ENCODE measurements around the gene RPS19BP1.
"Not testable (repeated sequence)": the region's sequence is repeated elsewhere in the genome, so short reads cannot be mapped to it uniquely, and the experiment has no call there.

The RPS19BP1 gene

DNA sequence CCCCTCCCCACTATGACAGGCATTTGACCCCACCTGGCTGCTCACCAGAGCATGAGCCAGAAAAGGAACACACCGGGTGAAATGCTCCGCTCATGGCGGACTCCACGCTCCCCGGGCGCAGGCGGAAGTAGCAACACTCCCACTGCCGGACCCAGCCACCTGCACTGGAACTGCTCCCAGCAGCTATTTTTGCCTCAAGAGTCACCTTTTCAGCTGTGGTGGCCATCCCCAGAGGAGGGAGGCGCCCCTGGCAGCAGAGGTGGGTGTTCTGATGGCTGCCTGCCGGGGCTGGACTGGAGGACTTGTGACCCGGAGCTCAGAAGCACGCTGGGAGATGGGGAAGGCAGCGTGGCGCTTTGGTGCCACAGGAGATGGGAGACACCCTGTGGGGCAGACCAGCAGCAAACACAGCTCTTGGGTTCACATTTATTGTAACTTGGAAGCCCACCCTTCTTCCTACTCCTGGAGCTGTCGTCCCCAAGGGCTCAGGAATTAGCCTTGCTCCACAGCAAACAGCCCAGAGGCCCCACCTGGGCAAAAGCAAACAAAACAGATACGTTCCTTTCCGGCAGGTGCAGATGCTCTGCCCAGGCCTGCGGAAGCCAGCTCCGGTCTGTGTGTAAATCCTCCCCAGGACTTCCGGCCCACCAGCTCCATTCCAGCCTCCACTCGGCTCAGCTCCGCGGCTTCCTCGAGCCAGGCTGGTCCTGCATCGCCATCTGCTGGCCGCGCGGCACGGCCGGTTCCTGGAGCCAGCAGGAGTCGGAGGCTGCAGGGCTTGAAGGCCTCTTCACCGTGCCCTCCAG, 3.7 kb downstream of the RPS19BP1 start:
- DNase-seq (ENCODE audit: low read depth): peak; percentile 84

DNA sequence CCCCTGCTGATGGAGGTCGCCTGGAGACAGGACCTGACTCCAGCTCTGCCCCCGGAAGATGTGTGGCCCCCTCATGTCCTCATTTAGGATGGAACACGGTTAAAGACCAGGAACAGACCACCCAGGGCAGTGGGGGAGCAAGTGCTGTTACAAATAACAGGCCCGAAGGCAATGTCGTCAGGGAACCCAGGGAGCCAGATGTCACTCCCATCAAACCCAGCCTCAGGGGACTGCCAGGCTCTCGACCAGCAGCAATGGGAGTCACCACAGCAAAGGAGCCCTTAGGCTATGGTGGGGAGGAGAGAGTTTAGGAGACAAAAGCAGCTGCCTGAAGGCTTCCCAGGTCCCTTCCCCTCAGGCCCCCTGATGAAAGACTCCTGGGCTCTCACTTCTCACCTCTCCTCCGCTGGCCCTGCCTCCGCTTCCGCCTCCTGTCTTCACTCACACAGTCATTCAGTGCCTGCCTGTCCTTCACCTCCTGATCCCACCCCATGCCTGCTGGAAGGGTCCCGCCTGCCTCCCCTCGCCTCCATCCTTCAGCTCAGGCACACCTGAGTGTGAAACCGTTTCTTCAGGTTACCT, 4.4 kb downstream of the RPS19BP1 start:
- no peak for DNase-seq (ENCODE audit: low read depth)

- no peak for DNase-seq (ENCODE audit: low read depth)
Observed at GRCh38 chr22:39527481-39527961, 5.0 kb downstream of the RPS19BP1 start.

DNA sequence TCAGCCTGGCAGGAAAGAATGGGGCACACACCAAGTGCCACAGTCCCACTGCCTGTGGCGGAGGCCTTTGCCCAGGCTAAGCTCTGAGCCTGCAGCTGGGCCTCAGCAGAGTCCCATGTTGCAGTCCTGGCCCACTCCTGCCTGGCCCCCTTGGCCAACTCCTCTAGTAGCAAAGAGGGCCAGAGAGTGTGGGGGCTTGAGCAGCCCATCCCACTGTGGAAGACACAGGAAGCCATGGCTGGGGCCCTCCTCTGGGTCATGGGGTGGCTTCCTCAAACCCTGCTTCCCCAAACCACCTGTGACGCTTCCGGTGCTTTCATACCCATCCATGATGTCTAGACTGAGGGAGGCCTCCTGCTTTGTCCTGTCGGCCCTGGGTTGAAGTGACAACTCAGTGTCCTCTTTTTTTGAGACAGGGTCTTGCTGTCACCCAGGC, 5.8 kb downstream of the RPS19BP1 start:
- DNase-seq (ENCODE audit: low read depth): no peak

DNA sequence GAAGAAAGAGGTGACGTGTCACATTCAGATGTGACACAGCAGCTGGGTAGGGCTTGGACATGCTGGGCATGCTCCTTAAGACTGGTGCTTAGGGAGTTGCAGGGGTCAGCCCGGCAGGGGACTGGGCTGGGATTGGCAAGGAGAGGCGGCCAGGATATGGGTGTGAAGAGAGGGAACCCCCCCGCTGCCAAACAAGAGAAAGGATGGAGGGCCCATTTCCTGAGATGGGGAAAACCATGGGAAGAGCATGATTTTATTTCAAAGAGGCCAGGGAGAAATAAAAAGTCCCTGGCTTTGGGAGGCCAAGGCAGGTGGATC, 6.9 kb downstream of the RPS19BP1 start:
- no peak for DNase-seq (ENCODE audit: low read depth)

DNA sequence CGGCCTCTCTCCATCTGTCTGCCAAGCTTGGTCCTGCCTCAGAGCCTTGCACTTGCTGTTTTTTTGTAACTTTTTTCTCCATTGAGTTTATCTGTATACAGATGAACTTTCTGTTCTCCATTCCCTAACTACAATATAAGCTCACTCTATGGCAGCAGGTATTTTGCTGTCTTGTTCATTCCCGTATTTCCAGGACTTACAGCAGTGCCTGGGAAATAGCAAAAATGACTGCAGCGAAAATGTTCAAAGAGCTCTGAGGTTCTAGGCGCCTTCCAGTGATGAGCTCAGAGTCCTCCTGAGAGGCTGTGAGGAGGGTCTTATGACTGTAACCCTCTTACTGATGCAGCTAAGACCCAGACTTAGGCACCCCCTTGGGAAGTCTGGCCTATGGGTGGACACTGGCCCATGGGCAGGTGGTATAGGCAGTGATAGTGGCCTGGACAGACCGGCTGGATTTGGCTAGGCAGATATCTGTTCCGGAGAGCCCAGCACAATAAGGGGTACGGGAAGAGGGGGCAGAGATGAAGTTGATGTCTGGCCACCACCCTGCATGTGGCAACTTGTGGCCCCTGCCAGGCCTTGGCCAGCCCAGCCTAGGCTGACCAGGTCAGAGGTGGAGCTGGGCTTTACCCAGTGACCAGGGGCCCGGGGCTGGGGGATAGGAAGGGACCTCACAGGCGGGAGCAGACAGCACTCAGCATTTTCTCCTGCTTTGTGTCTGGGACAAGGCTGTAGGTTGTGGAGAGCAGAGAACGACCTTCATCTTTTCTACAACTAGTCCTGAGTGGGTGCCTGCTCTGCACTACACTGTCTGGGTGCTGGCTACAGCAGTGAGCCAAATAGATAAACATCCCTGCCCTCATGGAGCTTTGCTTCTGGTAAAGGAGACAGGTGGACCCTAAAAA, 7.5 kb downstream of the RPS19BP1 start:
- no peak for DNase-seq (ENCODE audit: low read depth)

DNA sequence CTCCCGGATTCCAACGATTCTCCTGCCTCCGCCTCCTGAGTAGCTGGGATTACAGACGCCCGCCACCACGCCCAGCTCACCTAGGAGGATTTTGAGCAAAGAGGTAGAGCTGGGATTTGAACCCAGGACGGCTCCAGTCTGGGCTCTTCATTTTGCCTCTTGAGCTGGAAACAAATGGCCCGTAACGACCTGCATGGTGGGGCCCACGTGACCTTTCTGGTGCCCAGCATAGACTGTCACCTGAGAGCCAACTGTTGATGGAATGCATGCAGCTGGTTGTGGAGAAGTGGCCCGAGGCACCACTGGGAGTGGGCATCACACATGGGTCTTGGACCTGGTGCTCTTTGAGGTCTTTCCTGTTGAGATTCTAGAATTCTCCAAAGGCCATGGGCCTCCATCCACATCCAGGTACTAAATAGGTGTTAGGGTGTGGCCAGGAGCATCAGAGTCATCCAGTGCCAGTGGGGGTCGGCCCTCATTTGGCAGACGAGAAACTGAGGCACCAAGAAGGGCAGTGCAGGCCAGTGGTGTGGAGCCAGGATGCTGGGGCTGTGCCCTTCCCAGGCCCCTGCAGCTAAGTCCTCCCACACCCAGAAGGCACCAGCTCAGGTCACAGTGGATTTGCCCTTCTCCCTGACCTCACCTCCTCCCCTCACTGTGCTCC, 8.3 kb downstream of the RPS19BP1 start:
- no peak for DNase-seq (ENCODE audit: low read depth)

DNA sequence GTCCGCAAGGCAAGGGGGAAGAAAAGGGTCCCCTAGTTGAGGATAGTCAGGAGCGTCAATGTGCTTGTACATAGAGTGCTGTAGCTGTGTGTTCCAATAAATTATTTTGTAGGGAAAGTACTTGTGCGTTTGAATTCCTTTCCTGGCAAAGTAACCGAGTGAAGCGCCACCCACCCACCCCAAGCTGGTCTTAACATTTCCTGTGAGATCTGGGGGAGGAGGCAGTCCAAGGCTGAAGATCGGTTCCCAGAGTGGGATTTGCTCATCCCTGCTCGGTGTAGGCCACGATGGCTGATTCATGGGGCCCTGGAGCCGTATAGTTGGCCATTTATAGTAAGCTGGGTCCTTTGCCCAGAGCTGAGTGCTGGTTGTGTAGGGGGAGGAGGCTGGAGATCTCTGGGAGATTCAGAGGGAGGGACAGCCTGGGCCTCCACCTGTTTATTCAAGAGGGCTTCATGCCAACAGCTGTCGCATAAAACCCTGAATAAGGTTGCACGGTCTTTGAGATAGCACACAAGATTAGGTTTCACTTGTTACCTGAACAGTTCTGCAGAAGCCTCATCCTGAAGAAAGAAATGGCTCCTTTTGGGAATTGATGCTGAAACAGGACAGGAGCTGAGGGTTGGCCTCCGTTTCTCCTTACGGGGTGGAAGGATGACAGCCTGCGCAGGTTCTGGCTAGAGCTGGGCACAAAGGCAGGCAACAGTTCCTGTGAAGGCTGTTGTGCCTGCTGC, 9.8 kb downstream of the RPS19BP1 start:
- no peak for DNase-seq (ENCODE audit: low read depth)

DNA sequence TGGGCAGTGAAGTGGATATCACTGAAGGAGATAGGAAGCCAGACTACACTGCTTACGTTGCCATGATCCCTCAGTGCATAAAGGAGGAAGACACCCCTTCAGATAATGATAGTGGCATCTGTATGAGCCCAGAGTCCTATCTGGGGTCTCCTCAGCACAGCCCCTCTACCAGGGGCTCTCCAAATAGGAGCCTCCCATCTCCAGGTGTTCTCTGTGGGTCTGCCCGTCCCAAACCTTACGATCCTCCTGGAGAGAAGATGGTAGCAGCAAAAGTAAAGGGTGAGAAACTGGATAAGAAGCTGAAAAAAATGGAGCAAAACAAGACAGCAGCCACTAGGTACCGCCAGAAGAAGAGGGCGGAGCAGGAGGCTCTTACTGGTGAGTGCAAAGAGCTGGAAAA, 10.5 kb downstream of the RPS19BP1 start:
- not testable (repeated sequence) for DNase-seq (ENCODE audit: low read depth)

DNA sequence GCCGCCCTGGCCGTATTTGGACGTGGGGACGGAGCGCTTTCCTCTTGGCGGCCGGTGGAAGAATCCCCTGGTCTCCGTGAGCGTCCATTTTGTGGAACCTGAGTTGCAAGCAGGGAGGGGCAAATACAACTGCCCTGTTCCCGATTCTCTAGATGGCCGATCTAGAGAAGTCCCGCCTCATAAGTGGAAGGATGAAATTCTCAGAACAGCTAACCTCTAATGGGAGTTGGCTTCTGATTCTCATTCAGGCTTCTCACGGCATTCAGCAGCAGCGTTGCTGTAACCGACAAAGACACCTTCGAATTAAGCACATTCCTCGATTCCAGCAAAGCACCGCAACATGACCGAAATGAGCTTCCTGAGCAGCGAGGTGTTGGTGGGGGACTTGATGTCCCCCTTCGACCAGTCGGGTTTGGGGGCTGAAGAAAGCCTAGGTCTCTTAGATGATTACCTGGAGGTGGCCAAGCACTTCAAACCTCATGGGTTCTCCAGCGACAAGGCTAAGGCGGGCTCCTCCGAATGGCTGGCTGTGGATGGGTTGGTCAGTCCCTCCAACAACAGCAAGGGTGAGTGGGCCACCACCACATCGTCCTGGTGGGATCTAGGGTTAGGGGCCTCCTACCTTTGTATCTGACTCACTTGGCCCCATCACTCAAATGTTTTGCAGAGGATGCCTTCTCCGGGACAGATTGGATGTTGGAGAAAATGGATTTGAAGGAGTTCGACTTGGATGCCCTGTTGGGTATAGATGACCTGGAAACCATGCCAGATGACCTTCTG, 11.3 kb downstream of the RPS19BP1 start:
- not testable (repeated sequence) for DNase-seq (ENCODE audit: low read depth)

DNA sequence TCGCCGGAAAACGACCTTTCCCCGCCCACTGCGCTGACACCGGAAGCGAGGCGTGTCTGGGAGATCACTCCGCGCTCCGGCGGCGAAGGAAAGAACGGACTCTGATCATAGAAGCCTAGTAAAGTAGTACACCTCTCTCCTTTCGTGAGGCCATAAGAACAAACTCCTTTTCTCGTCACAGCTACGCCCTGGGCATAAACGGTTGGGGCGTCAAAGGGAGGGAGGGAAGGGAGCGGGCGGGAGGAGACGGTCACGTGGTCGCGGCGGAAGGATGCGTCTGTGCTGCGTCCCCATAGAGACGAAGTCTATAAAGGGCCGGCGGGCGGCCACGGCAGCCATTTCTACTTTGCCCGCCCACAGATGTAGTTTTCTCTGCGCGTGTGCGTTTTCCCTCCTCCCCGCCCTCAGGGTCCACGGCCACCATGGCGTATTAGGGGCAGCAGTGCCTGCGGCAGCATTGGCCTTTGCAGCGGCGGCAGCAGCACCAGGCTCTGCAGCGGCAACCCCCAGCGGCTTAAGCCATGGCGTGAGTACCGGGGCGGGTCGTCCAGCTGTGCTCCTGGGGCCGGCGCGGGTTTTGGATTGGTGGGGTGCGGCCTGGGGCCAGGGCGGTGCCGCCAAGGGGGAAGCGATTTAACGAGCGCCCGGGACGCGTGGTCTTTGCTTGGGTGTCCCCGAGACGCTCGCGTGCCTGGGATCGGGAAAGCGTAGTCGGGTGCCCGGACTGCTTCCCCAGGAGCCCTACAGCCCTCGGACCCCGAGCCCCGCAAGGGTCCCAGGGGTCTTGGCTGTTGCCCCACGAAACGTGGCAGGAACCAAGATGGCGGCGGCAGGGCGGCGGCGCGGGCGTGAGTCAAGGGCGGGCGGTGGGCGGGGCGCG, 12.1 kb downstream of the RPS19BP1 start, which contains the start of gene ATF4:
Gene ATF4 (plus strand): TSS at position 337 of the 880 bp plus-strand sequence. CDS start 884 bp downstream, outside the sequence.
- DNase-seq (ENCODE audit: low read depth): peak; percentile 70

- DNase-seq (ENCODE audit: low read depth): peak; percentile 95
Observed at GRCh38 chr22:39519681-39520225, 12.8 kb downstream of the RPS19BP1 start.

- peak; percentile 20 for DNase-seq (ENCODE audit: low read depth)
Observed at GRCh38 chr22:39518996-39519680, 13.4 kb downstream of the RPS19BP1 start.

DNA sequence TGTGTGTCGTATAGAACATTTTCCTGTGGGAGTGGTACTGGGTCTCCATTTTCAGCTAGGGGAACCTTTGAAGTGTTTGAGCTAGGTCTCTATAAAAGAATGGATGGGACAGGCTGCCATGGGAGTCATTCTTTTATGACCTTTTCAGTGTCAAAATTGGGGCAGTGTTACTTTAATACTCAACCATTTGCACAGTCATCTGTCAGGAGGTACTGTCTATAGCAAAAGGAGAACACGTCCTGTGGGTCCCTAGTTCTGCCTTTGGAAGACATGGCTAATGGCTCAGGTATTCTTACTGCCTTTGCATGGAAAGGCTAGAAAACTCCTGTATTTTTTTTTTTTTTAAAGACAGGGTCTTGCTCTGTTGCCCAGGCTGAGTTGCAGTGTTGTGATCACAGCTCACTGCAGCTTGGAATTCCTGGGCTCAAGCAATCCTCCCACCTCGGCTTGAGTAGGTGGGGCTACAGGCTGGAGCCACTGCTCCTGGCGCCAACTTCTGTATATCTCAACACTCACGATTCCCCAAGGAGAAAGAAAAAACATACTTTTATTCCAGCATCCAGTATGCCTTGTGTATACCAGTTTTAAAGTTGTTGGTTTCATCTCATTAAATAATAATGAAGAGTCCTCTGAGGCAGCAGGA, 14.3 kb downstream of the RPS19BP1 start:
- no peak for DNase-seq (ENCODE audit: low read depth)

DNA sequence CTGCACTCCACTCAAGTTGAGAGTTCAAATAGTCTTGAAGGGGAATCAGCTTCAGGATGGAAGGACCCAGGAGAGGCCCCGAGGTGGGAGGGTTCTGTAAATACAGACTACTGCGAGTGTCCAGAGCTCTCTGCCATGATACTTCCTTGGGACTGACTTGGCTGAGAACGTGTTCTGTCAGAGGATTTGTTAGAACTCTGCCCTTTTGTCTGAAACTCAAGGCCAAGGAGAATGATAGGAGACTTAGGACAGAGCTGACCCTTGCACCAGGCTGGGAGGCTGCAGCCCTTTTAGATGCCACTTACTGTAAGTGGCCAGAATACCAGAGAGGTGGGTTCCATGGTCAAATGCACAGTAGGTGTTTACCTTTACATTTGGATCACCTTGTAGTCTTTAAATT, 15.1 kb downstream of the RPS19BP1 start:
- DNase-seq (ENCODE audit: low read depth): no peak

DNA sequence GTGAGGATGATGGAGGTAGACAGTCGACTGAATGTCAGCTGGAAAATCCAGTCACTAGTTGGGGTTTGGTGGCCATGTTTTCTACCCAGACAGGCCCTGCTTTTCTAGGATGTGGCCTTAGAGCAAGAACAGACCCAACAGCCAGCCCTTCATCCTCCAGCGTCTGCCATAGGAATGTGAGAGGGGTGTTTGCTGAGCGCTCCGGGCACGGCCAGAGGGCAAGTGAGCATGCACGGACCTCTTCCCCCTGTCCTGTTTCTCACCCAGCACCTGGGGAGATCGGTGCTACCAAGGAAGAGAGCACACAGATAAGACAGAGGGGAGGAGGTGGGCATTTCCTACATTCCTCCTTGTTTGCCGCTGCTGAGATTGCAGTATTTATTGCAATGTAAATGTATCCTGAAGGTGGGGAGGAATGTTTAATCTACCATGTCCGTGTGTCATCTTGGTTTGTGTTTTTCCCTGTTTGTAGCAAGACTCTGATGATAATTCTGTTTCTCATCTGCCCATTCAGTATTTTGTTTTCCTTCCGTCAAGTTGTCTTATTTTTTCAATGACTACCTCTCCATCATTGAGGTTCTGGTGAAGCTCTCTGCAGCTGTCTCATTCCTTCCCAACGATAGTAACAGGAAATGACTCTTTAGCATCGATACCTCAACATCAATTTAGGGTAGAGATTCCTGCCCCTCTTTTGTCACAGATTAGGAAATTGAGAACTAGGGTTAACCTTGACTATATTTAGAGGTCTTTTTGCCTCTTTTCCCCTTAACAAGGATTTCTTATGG, 17.1 kb downstream of the RPS19BP1 start:
- DNase-seq (ENCODE audit: low read depth): no peak

DNA sequence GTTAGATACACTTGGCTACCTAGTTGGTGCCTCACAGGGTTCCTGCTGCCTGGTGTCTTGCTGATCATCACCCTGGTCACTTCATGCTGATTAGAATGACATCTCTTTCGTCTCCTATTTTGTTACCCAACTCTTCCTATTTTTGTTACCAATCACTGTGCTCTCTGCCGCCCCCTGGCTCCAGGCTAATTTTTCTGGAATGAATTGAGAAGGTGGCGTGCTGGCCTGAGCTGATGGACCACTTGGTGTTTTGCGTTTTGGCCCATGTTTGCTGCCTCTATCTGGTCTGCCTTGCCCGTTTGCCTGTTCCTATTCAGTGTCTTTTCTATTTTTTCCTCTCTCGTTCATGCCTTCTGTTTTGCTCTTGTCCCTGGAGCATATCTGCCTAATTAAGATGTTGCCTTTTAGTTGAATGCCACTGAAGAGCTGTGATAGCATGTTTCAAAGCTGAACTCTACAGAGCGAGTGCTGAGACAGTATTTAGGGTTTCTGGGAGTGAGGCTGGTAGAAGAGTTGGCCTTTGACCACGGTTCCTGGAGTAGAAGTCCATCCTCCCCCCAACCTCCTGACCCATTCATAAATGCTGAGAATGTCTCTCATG, 18.1 kb downstream of the RPS19BP1 start:
- DNase-seq (ENCODE audit: low read depth): peak; percentile 36
